Mesenteric fat pad (tissue), 1 donor: ENCODE measurements around the gene FUT4. TPM values are rescaled to one million over a fixed set of nuclear protein-coding genes. Genes with fewer than 3 reads are reported as not detected.
"Not testable (repeated sequence)": the region's sequence is repeated elsewhere in the genome, so short reads cannot be mapped to it uniquely, and the experiment has no call there.

Experiments used
- DNase-seq: peaks from one replicate; pipeline ENCODE4 v3.0.0-alpha.2; 2020; ENCODE audit warnings: low spot score
- total RNA-seq: library from RNA; stranded (reverse); fragmentation: NEBNext Ultra II Directional; extraction: Animal tissue kit (Norgen Biotek cat#: 25700); gene quantifications from one replicate; pipeline ENCODE4 v1.2.1, GENCODE V29; 2021
- donor health status: DM: yes; HTN: yes; CAD: no.

FUT4 gene
- total RNA-seq, 1 donor from 2014 or later: 5.5 TPM

DNA sequence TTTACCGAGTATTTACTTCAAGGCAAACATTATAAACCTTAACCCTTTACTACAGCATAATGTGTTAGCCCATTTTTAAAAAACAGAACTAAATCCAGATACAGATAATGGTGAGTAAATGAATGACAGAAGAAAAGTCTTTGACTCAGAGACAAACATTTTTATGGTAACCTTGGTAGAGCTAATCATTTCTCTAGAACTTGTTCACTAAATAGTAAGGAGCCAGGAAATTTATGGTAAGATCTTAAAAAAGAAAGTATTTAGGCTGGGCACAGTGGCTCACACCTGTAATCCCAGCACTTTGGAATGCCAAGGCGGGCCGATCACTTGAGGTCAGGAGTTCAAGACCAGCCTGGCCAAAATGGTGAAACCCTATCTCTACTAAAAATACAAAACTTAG lies 11.5 kb upstream of the FUT4 start:
- no peak for DNase-seq

DNA sequence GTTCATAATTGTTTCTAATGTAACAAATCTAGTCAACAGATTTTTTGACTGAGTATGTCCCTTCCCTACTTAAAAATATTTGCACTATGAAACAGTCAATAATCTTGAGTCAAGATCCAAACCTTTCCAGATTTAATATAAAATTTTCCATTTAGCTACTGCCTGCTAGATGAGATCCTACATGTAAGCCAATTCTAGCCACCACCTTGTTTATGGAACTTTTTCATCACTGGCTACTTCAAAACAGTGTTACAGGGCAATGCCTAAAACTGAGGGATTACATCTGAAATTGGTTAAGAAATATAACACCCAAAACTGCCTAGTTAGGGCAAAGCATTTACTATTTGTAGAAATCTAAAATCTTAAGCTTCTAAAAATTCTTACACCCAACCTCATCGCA lies 10.5 kb upstream of the FUT4 start:
- no peak for DNase-seq

DNA sequence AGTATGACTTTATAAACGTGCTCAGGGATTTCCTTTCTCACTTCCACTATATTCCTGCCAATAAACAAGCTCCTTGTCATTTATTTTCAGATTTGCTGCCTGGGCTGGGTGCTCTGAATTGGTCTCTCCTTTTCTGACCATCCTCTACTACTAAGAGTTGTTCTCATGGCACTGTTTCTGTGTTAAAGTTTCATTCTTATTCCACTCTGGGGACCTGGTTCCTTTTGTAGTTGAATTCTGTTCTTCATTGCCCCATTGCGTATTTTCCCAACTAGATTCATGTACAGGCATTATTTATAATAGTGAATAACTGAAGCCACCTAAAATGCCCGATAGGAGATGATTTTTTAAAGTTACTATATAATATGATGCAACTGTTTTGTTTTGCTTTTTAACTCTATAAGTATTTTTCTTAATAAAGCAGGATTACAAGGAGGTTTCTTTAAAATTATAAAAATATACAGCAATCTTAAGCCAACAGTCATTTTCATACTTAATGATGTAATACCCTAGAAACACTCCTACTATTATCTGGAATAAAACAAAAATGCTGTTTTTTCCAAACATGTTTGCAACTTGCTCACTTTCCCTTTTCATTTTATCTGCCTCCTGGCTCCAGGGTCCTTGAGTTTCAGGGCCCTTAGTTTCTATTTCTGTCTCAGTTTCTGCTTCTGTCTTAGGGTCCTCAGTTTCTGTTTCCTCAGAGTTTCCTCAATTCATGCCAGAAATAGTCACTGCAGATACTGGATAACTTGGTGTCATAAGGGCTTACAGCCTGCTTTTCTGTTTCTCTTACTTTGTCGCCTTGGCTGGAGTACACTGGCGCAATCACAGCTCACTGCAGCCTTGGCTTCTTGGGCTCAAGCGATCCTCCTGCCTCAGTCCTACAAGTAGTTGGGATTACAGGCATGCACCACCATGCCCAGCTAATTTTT lies 9.8 kb upstream of the FUT4 start:
- no peak for DNase-seq

DNA sequence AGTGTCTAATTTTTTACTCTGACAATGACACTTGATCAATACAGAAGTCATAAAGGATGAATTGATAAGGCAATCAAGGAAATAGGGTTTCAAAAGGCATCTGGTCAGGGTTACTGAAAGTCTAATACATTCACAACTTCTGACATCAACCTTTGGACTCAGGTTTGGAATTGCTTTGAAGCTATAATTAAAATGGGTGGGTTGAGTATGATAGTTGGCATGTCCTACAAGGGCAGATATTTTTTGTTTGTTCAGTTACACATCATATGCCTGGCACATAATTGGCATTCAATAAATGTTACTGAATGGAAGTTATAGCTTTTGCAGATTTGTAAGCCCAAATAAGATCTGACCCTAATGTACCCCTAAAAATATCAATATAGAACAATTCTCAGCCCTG lies 7.3 kb upstream of the FUT4 start:
- no peak for DNase-seq

DNA sequence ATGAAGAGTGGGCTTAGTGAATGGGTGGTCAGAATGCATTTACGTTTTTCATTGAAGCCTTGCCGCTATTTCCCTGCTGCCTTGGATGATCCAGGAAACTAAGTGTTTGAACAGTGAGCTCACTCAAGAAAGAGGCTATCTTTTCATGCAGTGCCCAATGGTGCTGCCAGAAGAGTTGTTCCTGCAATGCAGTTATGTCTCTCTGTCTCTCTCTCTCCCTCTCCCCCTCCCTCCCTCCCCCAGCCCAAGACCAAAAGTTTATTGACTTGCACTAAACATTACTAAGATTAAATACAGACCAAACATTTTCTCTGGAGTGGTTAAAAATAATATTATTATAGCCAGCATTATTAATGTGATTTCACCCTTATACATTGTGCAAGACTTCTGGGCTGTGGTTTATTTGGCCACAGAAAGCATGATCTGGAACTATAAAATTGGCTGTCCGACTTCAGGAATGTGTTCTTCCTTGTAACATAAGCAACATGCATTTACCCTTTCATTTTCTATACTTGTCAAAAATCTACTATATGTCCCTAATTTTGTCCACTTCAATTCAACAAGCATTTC lies 6.6 kb upstream of the FUT4 start:
- no peak for DNase-seq

DNA sequence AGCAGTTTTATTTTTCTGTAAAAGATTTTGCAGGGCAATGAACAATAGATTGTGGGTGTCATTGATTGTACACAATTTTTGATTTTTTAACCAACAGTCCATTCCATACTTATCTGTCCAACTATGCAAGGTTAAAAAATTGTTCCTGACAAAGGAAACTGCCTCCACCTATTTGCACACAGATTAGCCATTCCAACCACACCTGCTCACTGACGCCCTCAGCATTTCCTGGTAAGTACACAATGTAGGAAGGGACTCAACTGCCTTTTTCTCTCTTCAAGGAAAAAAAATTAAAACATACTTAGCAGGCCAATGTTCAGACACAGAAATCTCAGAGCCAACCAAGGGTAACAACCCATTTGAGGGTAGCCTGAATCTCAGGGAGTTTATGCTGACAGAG lies 4.3 kb upstream of the FUT4 start:
- no peak for DNase-seq

DNA sequence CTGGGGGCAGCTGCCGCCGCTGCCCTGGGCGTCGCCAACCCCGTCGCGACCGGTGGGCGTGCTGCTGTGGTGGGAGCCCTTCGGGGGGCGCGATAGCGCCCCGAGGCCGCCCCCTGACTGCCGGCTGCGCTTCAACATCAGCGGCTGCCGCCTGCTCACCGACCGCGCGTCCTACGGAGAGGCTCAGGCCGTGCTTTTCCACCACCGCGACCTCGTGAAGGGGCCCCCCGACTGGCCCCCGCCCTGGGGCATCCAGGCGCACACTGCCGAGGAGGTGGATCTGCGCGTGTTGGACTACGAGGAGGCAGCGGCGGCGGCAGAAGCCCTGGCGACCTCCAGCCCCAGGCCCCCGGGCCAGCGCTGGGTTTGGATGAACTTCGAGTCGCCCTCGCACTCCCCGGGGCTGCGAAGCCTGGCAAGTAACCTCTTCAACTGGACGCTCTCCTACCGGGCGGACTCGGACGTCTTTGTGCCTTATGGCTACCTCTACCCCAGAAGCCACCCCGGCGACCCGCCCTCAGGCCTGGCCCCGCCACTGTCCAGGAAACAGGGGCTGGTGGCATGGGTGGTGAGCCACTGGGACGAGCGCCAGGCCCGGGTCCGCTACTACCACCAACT lies 1.0 kb downstream of the FUT4 start:
- DNase-seq: no peak

DNA sequence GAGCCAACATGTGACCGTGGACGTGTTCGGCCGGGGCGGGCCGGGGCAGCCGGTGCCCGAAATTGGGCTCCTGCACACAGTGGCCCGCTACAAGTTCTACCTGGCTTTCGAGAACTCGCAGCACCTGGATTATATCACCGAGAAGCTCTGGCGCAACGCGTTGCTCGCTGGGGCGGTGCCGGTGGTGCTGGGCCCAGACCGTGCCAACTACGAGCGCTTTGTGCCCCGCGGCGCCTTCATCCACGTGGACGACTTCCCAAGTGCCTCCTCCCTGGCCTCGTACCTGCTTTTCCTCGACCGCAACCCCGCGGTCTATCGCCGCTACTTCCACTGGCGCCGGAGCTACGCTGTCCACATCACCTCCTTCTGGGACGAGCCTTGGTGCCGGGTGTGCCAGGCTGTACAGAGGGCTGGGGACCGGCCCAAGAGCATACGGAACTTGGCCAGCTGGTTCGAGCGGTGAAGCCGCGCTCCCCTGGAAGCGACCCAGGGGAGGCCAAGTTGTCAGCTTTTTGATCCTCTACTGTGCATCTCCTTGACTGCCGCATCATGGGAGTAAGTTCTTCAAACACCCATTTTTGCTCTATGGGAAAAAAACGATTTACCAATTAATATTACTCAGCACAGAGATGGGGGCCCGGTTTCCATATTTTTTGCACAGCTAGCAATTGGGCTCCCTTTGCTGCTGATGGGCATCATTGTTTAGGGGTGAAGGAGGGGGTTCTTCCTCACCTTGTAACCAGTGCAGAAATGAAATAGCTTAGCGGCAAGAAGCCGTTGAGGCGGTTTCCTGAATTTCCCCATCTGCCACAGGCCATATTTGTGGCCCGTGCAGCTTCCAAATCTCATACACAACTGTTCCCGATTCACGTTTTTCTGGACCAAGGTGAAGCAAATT lies 1.8 kb downstream of the FUT4 start:
- DNase-seq: no peak

DNA sequence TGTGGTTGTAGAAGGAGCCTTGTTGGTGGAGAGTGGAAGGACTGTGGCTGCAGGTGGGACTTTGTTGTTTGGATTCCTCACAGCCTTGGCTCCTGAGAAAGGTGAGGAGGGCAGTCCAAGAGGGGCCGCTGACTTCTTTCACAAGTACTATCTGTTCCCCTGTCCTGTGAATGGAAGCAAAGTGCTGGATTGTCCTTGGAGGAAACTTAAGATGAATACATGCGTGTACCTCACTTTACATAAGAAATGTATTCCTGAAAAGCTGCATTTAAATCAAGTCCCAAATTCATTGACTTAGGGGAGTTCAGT lies 2.4 kb downstream of the FUT4 start:
- no peak for DNase-seq

DNA sequence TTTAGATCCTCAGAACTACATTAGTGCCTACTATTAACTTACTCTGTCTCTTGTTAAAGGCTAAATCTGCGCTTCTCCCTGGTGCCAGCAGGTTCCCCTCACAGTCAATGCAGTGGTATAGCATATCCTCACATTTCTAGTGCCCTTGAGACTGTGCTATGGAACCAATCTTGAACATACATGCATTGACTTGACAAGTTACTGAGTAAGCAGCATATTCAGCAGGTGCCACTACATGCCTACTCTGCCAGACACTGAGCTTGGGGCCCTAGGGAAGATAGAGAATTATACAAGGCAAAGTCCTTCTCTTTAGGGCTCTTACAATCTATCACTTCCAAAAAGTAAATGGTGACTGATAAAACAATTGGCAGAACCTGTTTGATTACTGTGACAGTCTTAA lies 3.2 kb downstream of the FUT4 start:
- no peak for DNase-seq

DNA sequence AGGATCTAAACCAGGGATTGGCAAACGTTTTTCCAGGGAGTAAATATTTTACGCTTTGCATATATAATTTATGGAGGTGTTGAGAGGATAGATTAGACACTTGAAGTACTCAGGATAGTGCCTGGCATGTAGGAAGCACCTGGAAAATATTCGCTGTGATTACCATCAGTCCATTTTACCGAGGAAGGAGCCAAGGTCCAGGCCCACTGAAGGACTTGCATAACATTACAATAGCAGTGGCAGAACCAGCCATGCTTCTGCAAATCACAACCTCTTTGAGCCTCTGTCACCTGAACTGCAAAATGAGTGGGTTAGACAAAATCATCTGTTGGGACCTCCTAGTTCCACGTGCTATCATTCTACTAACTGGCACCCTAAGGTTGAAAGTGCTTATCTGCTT lies 5.4 kb downstream of the FUT4 start:
- no peak for DNase-seq

DNA sequence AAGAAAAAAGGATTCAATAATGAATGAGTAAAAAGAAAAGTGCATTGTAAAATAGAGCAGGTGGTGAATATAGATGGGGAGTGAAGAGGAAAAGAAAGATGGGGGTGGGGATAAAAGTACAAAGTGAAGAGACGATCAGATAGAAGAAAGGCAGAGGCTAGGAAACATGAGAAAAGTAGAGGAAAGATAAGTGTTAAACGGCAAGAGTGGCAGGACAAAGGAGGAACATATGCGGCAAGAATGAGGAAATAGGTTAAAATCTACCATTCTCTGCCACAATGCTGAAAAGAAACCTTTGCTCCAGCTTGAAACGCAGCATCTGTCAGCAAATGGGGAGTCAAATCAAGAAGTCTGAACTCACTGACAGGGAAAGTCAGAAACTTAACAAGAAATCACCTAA lies 6.8 kb downstream of the FUT4 start:
- DNase-seq: no peak

DNA sequence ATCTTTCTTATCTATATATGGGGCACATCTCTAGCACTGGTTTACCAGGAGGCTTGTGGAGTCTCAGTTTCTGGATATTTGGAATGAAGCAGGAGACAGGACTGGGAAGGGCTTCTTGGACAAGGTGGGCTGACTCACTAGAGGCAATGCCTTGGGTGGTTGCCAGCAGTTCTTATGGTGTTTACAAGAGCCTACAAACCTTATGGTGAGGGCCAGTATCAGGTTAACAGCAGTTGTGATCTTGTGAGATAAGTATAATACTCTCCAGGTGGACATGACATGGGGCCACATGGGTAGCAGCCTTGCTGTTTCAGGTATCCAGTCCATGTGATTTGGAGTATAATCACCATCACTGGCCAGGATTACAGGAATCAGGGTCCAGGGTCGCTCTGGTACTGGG lies 10.2 kb downstream of the FUT4 start:
- no peak for DNase-seq

DNA sequence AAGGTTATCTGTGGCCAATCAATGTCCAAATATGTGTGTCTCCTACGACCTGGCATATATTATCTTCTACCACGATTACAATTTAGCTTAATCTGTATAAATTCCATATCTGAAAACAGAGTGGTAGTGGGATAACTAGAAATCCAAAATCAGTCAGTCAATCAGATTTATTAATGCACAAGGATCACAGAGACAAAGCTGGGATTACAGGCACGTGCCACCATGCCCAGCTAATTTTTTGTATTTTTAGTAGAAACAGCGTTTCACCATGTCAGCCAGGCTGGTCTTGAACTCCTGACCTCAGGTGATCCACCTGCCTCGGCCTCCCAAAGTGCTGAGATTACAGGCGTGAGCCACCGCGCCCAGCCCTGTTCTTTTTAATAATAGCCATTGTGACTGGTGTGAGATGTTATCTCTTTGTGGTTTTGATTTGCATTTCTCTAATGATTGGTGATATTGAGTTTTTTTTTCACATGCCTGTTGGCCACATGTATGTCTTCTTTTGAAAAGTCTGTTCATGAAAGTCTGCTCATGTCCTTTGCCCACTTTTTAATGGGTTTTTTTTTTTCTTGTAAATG lies 12.1 kb downstream of the FUT4 start:
- DNase-seq: not testable (repeated sequence)

DNA sequence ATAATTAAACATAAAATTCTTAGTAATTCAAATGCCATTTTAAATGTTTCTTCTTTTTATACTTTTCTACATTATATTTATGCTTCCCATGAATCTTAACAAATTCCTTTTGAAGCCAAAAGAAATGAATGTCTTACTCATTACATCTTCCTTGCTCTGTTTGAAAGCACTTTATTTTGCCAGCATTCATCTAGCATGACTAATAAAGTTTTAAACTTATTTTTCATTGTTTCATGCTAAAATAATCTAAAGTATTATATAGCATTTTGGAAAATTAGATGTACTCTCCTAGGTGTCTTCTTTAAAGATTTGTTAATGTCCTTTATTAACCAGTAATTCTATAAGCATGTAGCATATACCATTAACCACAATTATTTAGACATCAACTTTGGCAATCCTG lies 13.7 kb downstream of the FUT4 start:
- DNase-seq: no peak

DNA sequence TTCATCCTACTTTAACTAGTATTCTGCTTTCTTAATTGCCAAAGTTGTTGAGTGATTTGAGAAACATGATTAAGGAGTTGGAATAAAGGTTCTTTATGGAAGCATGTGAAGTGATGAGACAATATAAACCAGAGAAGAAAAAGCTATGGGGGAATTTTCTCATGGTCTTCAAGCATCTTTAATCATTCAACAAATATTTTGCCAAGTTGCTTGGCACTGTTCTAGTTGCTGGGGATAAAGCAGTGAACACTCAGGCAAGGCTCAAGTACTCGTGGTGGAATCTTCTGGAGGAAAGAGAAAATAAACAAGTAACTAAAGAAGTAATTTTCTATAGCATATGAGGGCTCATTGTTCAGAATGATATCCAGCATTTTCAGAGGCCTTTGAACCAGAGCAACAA lies 14.3 kb downstream of the FUT4 start:
- DNase-seq: no peak

DNA sequence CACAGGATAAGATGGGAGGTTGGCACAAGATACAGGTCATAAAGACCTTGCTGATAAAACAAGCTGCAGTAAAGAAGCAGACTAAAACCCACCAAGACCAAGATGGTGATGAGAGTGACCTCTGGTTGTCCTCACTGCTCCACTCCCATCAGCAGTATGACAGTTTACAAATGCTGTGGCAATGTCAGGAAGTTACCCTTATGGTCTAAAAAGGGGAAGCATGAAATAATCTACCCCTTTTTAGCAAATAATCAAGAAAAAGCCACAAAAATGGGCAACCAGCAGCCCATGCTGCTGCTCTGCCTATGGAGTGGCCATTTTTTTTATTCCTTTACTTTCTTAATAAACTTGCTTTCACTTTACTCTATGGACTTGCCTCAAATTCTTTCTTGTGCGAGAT lies 14.7 kb downstream of the FUT4 start:
- DNase-seq: no peak

DNA sequence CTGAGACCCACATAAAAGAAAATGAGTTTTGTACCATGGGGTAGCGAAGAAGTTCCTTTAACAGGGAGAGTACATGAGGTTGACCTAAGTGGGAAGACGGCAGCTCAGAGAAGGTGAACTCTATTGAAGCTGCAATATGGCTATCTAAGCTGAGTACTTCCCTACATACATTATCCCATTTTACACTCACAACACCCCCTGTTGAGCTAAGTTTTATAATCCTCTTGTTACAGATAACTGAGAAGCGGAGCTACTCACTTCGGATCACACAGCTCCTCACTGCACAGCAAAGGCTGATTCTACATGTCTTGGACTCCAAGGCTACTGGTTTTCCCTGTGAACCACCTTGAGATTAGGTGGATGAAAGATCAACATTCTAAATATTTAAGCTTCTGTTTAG lies 15.2 kb downstream of the FUT4 start:
- DNase-seq: no peak

DNA sequence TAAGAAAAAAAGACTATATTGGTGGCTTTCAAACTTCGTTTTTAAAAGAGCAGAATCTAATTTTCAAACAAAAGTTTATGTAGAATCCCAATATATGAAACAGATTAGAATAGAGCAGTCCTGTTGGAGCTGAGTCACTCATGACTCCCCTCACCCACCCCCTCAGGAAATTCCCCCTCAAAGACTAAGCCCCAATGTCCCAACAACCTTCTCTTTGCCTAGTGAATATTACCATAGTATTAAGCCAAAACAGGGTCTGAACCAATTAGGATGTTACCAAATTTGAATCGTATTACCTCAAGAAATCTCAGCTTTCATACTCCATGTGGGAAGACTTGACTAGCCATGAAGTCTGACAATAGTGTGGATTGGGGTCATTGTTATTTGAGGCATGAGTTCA lies 15.6 kb downstream of the FUT4 start:
- no peak for DNase-seq

DNA sequence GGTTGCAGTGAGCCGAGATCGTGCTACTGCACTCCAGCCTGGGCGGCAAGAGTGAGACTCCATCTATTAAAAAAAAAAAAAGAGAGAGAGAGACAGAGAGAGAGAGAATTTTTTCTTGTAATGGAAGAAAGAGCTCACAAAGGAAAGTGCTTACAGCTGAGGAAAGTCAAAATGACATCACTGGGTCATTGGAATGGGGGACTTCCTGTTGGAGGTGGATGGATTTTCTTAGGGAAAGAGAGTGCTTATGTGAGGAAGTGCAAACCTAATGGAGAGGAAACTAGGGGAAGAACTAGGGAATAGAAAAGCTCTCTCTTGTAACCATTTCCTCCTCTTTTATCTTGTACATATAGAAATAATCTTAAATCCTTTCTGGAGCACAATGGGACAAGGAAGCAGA lies 17.1 kb downstream of the FUT4 start:
- no peak for DNase-seq

DNA sequence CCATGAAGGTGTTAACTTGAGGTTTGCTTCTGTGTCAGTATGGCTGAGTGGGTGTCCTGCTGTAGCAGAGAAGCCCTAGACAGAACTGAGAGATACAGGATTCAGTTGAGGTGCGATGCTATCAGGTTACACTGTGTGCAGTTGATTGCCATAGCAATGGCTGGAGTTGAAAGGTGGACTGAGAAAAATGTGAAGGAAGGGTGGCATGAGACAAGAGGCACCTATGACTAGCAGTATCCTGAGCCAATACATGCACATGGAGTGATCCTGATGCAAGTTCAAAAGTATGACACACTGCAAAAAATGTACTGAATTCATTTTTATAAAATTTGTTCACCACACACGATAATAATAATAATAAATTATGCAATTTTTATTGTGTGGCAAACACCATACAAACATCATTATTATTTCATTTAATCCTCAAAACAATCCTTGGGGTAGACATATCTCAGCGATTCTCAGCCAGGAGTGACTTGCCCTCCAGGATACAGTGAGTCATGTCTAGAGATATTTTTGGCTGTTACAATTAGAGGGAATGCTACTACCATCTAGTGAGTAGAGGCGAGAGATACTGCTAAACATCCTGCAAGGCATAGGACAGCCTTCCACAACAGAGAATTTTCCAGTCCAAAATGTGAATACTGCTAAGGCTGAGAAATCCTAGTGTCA lies 19.6 kb downstream of the FUT4 start:
- DNase-seq: no peak
